Esophagus squamous epithelium (tissue), 4 donors: Measurements from ENCODE around the gene TMCO6.

Source experiments
- CTCF ChIP-seq, 6 experiments: fragments of 450-650 bp in 4 of 6; fragments of 200-600 bp in 2 of 6; sonication (generic) in 2 of 6; IDR thresholded peaks; one replicate each; pipeline ENCODE4 v1.5.1; 2016 to 2019; ENCODE audit warnings: antibody characterized with exemption in 6 of 6, mild to moderate bottlenecking in 4 of 6, moderate library complexity in 4 of 6
- POLR2A ChIP-seq, 4 donors: fragments of 450-650 bp; IDR thresholded peaks; one replicate each; pipeline ENCODE4 v1.6.1; 2017; ENCODE audit warnings: antibody characterized with exemption in 4 of 4, mild to moderate bottlenecking in 4 of 4, moderate library complexity in 3 of 4

- TF ChIP-seq POLR2A (IDR thresholded peaks at IDR 0.05) (no peak), CTCF (IDR thresholded peaks at IDR 0.05) (no peak)
These were observed 30.5 kb upstream of the TMCO6 start for GRCh38 chr5:140608722-140609121.
